Activated naive CD4-positive, alpha-beta T cell treated with anti-CD3 and anti-CD28 coated beads, Interleukin-2, amount 50 U/mL, for 72 hours (primary cell): Measurements from ENCODE around the gene CAMKMT. TPM values are rescaled to one million over a fixed set of nuclear protein-coding genes. Genes with fewer than 3 reads are reported as not detected.

Experiments used
- ATAC-seq, 2 donors: fragments of 150-1000 bp; cut with Tn5 transposase; 2 replicates each; pipeline ENCODE4 v1.10.0; 2021; ENCODE audit warnings: mild to moderate bottlenecking in 2 of 2, moderate library complexity in 2 of 2
- DNase-seq, 2 donors: peaks; one replicate each; pipeline ENCODE4 v3.0.0; 2021 to 2022; ENCODE audit warnings: low spot score in 2 of 2
- H3K27ac Mint-ChIP-seq, 2 donors: one replicate each; pipeline ENCODE4 v1.8.0; 2022; ENCODE audit warnings: mild to moderate bottlenecking in 2 of 2, mixed read lengths in 2 of 2
- H3K36me3 Mint-ChIP-seq, 2 donors: one replicate each; pipeline ENCODE4 v1.8.0; 2022; ENCODE audit warnings: mixed read lengths in 2 of 2
- H3K9me3 Mint-ChIP-seq, 2 donors: one replicate each; pipeline ENCODE4 v1.8.0; 2022; ENCODE audit warnings: mixed read lengths in 2 of 2
- total RNA-seq, 2 donors: library from RNA; stranded (reverse); gene quantifications; one replicate each; pipeline ENCODE4 v1.2.3, GENCODE V29; 2022

Gene CAMKMT
- total RNA-seq, 2 donors from 2014 or later: 14.6 to 17.3 TPM

DNA sequence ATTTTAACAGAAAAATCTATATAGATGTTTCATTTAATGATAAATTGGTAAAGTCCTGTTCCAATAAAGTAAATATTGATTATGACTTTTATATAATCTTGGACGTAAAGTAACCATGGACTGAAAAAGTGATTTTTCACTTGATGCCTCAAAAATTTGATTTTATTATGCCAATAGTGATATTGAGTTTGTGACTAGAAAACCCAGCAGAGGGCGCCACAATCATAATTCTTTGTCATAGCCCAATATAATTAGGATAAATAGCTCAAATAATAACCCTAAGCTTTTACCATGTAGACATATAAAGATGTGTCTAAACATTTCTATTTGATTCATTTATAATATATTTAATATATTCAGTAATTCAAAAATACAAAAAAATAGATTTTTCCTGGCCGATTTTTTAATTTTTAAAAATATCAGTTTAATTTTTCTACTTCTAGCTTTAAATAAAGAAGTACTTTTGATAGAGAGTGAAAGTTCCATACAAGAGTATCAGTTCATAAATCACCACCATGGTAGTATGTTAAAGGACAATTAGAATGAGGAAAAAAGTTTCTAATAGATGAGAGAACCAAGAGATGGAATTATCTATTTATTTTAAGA, 30.7 kb downstream of the CAMKMT start:
- ATAC-seq (no peak), DNase-seq (peak in 1 of 2 donors; percentile 60)
- H3K9me3 Mint-ChIP-seq: no peaks in the 10 kb centered on the region

DNA sequence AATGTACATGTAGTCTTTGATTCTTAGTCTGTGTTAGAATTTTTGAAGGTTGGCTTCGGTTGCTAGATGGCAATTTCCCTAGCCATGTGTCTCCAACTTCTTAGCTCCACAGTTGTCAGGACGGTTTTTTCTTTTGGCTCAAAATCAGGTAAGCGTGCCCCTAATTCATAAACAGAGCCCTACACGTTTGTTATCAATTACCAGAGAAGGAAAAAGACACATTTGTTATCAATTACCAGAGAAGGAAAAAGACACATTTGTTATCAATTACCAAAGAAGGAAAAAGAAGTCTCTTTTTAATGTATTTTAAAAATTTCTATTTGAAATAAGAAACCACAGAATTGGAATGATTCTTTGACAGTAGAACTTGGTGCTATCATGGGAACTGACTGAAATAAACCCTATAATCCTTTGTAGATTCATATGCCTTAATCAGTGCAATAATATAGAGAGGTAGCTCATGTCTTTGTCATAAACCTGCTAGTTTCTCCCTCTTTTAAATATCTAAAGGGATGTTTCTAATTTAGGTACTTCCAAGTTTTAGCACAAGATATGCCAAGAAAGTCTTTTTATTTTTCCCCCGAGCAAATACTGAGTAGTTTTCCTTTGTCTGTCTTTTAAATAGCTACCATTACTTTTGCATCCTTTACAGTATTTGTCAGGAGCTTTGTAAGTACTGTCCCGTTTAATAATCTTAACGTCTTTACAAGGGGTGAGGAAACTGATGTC, 35.9 kb downstream of the CAMKMT start:
- H3K36me3 Mint-ChIP-seq: no peaks in the 10 kb centered on the region
- no peak for DNase-seq
- no peak for ATAC-seq
- H3K27ac Mint-ChIP-seq: no peak overlapping the region
- no peaks in the 10 kb centered on the region for H3K9me3 Mint-ChIP-seq

More for the DNA sequence above, 30.7 kb downstream of the CAMKMT start:
- Mint-ChIP-seq H3K36me3 (no peaks in the 10 kb centered on the region), H3K27ac (no peak overlapping the region)

DNA sequence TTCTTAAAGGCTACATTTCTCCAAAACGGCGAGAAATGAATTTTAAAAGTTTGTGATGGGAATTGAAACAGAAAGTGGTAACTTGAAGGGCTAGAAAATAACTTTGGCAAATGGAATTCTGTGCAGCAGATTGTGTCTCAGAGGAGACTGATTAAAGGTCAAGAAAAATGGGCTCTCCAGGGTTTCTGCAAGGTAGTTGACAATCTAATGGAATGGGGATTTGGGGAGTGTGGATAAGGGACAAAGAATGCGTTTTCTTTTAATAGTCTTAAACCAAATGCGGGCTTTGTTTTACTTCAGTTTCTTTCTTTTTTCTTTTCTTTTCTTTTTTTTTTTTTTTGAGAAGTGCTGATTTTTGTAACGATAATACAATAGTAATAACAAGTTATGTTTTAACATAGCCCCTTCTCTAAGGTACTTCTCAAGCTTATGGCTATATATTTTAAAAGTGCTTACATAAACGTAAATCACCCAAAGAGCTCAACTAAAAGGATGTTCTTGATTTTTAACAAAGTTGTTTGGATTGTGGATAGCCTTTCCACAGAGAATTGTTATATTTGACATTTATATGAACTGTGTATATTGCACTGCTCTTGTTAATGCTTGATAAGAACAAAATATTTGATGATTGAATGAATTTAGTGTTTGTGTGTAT, 36.6 kb downstream of the CAMKMT start:
- no peak for ATAC-seq
- Mint-ChIP-seq H3K27ac (no peak overlapping the region), H3K36me3 (no peaks in the 10 kb centered on the region), H3K9me3 (no peaks in the 10 kb centered on the region)
- DNase-seq: no peak

DNA sequence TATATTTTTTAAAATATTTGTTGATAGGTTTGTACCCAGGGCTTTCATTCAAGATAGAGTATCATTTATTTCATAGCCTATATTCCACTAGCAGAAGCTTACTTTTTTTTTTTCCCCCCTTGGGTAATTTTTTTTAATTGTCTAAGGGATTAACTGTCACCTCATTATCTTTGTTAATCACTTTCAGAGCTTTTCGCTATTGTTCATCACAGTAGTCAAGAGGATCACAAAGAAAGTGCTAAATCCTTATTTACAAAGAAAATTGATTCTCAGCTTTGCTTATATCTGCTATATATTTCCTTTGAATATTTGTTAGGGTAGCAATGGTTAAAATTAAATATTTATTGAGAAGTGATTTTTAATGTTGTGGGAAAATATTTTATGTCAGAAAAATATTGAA, 59.0 kb downstream of the CAMKMT start:
- H3K36me3 Mint-ChIP-seq: peaks cover 4 to 6% of the 10 kb centered on the region in 2 donors
- H3K9me3 Mint-ChIP-seq: no peaks in the 10 kb centered on the region
- DNase-seq (no peak), ATAC-seq (no peak)
- no peak overlapping the region for H3K27ac Mint-ChIP-seq

DNA sequence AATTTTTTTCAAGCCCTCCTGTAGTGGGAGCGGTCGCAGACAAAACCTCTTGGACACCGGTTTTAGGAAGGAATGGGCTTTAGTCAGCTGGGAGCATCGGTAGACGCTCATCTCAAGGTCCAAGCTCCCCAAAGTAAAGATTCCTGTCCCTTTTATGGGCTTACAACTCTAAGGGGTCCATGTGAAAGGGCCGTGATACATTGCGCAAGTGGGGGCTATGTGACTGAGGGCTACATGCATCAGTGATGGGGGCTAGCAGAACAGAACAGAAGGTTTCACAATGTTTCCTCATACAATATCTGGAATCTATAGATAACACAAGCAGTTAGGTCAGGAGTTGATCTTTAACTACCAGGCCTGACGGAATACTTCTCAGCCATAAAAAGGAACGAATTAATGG, 62.5 kb downstream of the CAMKMT start:
- DNase-seq (no peak), ATAC-seq (no peak)
- Mint-ChIP-seq H3K36me3 (no peaks in the 10 kb centered on the region), H3K9me3 (no peaks in the 10 kb centered on the region), H3K27ac (no peak overlapping the region)

DNA sequence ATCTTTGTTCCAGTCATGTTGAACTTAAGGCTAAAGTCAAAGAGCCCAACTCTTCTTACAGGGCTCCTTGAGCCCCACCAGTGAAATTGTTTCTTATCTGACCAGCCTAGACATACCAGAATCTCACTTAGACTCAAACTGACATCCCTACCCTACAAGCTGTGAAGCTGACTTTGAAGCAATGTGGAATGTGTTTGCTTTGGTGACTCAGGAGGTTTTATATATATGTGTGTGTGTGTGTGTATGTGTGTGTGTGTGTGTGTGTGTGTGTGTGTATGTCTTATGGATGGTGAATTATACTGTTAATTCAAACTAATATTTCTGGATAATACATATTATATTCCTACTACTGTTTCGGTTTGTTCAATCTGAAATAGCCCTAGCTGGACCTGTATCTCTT, 67.3 kb downstream of the CAMKMT start:
- ATAC-seq (no peak), DNase-seq (no peak)
- H3K9me3 Mint-ChIP-seq: no peaks in the 10 kb centered on the region
- H3K36me3 Mint-ChIP-seq: no peaks in the 10 kb centered on the region
- no peak overlapping the region for H3K27ac Mint-ChIP-seq

DNA sequence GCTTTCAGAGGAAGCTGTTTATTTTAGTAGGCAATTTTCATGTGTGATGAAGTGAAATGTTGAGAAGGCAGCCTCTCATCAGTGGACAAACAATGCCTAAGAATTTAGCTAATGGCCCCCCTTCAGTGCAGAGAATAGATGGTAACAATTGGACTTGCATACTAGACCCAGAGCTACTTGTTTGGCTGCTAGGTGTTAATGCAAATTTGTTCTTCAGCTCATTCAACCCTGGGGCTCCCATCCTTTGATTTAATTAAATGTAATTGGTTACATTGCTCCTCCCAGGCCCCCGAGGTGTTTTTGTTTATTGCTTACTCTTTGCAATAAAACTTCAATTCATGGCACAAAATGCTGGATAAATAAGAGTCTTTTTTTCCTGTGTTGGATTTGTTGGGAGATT, 68.6 kb downstream of the CAMKMT start:
- no peaks in the 10 kb centered on the region for H3K9me3 Mint-ChIP-seq
- peaks cover 0 to 5% of the 10 kb centered on the region in 2 donors for H3K36me3 Mint-ChIP-seq
- ATAC-seq (no peak), DNase-seq (no peak)
- no peak overlapping the region for H3K27ac Mint-ChIP-seq

DNA sequence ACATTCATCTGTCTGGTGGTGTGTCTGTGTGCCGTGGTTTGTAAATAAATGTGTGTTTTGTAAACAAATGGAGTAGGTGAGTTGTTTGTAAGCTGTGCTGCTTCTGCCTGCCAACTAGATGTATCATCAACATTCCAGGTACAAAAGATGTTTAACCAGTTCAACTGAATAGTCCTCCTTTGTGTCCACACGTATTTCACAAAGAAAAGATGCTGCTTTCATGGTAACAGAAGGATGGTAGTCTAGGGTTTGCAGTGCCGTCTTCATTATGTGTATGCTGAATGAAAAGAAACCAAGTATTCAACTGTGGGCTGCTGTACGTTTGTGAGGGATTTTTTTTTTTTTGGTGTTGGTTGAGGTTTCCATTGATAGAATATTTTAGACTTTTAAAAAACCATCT, 72.1 kb downstream of the CAMKMT start:
- Mint-ChIP-seq H3K36me3 (peaks cover 1 to 7% of the 10 kb centered on the region in 2 donors), H3K27ac (no peak overlapping the region)
- no peak for ATAC-seq

DNA sequence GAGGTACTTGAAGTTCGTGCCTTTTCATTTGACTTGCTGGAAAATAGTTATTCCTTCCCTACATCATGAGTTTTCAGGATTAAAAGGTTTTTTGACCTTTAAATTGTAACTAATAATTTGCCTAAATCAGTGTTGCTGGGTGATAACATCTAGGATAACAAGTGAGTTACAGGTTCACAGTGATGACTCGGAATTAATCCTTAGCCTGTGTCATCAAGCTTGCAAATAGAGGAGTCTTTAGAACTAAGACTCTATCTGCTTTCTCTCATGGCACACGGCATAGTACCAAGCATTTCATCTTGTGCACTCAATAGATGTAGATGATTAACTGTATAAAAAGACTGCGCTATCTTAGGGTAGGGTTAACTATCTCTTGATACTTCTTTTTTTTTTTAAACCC, 79.5 kb downstream of the CAMKMT start:
- Mint-ChIP-seq H3K9me3 (peaks cover 0 to 5% of the 10 kb centered on the region in 2 donors), H3K27ac (no peak overlapping the region), H3K36me3 (peaks cover 14 to 19% of the 10 kb centered on the region in 2 donors)
- DNase-seq: no peak
- no peak for ATAC-seq

More for the DNA sequence above, 72.1 kb downstream of the CAMKMT start:
- peaks cover 0 to under 1% of the 10 kb centered on the region in 2 donors for H3K9me3 Mint-ChIP-seq
- no peak for DNase-seq

DNA sequence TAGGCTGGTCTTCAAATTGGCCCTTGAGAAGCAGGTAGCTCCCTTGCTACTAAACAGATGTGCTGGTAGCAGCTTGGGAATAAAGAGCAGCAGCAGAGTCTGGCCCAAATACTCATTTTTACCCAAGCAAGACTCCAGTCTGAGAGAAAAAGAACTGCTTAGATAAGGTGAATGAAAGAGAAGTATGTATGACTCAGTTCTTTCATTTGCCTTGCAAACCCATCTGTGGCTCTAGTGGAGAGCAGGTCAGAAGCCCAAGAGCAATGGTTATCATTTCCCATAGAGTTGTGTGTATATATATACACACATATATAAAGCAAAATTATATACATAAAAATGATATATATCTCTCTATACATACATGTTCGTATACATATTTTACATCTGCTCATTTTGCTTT, 80.3 kb downstream of the CAMKMT start:
- peaks cover 14 to 19% of the 10 kb centered on the region in 2 donors for H3K36me3 Mint-ChIP-seq
- H3K9me3 Mint-ChIP-seq: peaks cover 0 to 5% of the 10 kb centered on the region in 2 donors
- no peak overlapping the region for H3K27ac Mint-ChIP-seq
- no peak for ATAC-seq
- DNase-seq: no peak

DNA sequence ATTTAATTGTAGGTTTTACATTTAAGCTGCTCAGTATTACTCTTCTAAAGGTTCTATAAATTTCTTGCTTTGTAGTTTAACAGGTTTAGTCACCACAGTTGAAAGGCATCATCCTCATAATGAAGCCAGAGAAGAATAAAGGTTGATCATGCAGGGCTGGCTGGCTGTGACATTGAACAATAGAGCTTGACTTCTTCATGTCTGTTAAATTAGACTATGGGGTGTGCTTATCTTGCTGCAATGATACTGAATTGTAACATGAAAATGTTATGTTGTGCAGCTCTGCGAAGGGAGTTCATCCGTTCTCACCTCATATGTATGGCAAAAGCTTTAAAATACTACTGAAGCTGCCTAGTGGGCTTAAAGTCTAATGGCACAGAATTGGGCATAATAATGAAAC, 81.8 kb downstream of the CAMKMT start:
- Mint-ChIP-seq H3K36me3 (peaks cover 14 to 19% of the 10 kb centered on the region in 2 donors), H3K9me3 (peaks cover 0 to 5% of the 10 kb centered on the region in 2 donors), H3K27ac (no peak overlapping the region)
- ATAC-seq: no peak
- DNase-seq: no peak

DNA sequence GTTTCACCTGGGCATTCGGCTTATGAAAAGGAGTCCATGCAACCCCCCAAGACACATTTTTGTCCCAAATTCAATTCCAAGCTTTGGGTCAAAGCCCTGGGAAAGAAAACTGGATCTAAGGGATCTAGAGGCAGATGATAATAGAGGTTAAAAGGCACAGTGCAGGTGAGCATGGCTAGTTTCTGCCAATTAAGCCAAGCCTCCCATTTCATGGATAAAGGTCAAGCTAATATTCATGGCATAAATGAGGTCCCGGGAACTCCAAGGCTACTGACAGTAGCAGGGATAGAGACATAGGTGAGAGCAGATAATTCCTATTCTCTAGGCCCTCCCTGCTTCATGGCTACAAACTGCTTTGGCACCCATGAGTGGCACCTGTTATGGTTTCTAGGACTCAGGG, 83.1 kb downstream of the CAMKMT start:
- Mint-ChIP-seq H3K9me3 (no peaks in the 10 kb centered on the region), H3K36me3 (peaks cover 7 to 12% of the 10 kb centered on the region in 2 donors), H3K27ac (no peak overlapping the region)
- DNase-seq (no peak), ATAC-seq (no peak)

DNA sequence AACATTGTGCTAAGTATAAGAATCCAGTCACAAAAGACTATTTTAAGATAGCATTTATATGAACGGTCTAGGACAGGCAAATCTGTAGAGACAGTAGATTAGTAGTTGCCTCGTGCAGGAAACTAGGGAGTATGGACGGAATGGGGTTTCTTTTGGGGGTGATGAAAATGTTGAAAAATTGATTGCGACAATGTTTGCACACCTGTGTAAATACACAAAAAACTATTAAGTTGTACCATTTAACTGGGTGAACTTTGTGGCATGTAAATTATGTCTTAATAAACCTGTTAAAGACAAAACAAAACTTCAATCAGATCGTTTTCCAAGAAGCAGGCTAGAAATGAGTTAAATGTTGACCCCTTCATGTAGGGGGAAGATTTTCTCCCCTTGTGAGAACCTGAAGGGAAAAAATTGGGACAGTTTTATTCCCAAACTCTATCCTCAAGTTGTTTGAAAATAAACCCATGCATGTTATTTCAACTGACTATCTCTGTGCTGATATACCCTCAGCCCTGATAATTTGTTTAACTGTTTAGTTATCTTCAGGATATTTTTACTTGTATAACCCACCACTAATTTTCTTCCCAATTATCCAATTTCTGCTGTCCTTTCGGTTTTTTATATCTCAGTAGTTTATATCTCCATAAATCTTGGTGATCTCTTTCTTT, 87.2 kb downstream of the CAMKMT start:
- ATAC-seq (no peak), DNase-seq (no peak)
- Mint-ChIP-seq H3K36me3 (peaks cover 7% of the 10 kb centered on the region in 2 donors), H3K27ac (no peak overlapping the region), H3K9me3 (no peaks in the 10 kb centered on the region)

DNA sequence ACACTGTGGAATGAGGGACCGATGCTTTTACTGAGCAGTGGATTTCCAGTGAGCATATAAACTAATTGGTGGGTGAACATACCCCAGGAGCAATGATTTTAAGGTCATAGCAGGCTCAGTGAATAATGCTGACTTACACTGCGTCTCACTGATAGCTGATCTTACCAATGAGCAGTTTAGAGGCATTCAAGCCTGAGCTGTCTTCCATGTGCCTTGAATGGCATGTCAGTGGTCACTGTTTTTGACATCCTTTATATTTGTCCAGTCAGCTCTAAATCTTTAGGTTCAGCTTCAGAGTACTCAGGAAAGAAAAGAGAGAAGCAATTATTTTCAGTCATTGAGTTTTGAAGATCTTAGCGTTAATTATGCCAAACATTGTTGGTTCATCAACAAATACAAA, 88.3 kb downstream of the CAMKMT start:
- ATAC-seq (no peak), DNase-seq (no peak)
- Mint-ChIP-seq H3K9me3 (no peaks in the 10 kb centered on the region), H3K36me3 (peaks cover 7% of the 10 kb centered on the region in 2 donors), H3K27ac (no peak overlapping the region)

DNA sequence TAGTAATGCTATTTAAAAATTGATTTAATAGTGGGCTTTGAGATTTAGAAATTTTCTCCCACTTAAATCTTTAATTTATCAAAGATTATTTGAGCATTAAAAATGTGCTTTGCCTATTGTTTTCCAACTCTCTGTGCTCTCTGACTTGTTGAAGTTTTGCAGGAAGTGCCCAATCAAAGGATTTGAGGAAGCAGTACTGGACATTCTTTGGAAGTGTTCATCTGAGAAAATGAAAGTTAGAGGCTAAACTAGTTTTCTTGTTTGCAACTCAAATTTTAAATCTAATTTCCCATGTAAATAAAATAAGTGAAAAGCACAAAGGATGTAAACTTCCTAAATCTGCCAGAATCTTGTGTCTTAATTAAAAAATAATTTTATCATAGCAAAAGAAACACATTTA, 89.1 kb downstream of the CAMKMT start:
- ATAC-seq (no peak), DNase-seq (no peak)
- Mint-ChIP-seq H3K9me3 (no peaks in the 10 kb centered on the region), H3K36me3 (peaks cover 1% of the 10 kb centered on the region in 2 donors), H3K27ac (no peak overlapping the region)

DNA sequence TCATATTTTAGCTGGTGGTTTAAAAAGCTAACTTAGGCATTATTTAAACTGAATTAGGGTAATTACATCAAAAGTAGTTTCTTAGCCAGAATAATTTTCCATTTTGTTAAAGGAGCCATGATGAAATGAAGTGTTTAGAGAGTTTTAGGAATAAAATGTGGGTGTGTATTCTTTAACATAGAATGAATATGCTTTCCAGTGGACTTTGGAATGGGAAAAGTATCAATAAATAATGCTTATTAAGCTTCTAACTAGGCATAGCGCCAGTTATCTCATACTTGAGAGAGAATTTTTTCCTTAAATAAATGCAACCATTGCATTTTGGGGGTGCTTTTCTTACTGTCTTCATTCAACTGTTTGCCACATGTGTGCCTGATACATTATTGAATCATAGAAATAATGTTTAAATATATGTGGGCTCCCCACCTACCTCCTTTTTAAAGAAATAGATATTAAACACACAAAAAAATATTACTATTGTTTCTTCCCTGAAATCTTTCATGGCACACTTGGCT, 90.4 kb downstream of the CAMKMT start:
- no peaks in the 10 kb centered on the region for H3K36me3 Mint-ChIP-seq
- DNase-seq: no peak
- no peaks in the 10 kb centered on the region for H3K9me3 Mint-ChIP-seq
- no peak for ATAC-seq
- H3K27ac Mint-ChIP-seq: no peak overlapping the region

DNA sequence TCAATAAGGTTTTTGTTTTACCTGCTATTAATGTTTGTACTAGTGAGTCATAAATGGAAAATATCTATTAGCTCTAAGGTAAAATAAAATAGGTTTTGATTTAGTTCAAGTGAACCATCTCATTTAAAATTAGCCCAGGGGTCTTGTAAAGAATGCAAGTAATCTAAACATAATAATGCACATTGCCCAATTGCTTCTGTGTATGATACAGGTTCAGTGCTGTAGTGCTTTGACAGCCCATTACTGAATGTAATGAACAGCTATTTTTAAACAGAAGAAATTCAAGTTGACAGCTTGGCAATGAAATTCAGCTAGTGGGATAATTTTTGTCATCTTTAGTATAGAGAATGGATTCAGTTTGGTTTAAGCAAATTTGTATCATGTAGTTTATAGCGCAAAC, 91.5 kb downstream of the CAMKMT start:
- DNase-seq (no peak), ATAC-seq (no peak)
- H3K36me3 Mint-ChIP-seq: no peaks in the 10 kb centered on the region
- H3K9me3 Mint-ChIP-seq: no peaks in the 10 kb centered on the region
- no peak overlapping the region for H3K27ac Mint-ChIP-seq
